Medulla oblongata (tissue), 1 donor: ENCODE results near the gene FARSB.

ENCODE experiments used
- DNase-seq: peaks from one replicate; pipeline ENCODE4 v3.0.0-alpha.2; 2015; ENCODE audit errors: extremely low spot score

FARSB gene

DNA sequence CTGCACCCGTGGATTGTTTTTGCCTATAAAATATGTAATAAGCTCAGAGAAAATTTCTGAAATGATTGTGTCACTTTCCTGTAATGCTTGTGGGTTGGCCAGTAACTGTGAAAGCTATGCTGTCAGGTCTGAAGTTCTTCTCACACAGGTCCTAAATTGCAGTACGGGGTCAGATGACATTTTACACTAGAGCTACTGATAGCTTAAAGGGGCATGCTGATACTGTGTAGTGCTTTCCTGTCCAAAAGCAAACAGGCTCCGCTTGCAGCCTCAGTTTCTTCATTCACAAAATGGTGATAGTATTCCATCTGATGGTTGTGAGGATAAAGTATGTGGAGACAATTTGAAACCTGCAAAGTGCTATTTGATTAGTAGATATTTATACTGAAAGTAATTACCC, 7.6 kb upstream of the FARSB start:
- no peak for DNase-seq

DNA sequence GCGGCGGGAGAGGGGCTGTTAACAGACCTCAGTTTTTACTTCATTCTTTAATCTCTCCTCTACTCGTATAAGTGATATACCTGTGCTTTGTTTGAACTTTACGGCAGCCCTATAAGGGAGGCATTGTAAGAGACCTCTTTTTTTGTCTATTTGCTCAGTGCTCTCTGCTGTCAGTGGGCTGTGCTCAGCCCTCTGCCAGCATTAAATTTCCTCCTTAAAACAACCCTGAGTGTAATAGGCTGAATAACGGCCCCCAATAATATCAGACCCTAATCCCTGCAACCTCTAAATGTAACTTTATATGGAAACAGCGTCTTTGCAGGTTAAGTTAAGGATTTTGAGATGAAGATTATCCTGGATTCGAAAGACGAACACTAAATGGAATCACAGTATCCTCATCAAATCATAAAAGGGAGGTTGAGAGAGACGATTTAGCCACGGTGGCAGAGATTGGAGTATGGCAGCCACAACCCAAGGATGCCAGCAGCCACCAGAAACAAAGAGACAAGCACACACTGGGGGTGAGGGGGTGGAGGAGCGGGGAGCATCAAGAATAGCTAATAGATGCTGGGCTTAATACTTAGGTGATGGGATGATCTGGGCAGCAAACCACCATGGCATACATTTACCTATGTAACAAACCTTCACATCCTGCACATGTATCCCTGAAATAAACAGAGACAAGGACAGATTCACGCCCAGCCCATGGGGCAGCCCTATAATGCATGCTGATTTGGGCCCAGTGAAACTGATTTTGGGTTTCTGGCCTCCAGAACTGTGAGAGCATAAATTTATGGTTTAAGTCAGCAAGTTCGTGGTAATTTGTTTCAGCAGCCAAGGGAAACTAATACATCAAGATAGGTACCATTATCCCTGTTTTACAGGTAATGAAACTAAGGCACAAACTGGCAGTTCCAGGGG, 894 bp upstream of the FARSB start:
- DNase-seq, result no peak

DNA sequence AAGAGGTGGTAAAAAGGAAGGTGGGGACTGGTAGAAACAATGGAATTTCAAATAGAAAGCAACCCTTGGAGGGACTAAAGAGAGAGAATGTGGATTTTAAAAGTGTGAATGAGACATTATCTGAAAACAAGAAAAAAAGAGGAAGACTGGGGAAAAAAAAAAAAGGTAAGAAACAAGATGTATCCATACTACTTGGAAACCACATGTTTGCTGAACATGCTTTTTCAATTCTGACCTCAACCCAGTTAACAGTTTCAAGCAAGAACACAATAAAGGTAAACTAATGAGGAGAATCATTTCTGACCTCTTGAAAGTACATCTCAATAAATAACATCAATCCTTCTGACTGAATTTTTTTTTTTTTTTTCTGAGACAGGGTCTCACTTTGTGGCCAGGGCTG, 2.6 kb downstream of the FARSB start:
- DNase-seq, result no peak

DNA sequence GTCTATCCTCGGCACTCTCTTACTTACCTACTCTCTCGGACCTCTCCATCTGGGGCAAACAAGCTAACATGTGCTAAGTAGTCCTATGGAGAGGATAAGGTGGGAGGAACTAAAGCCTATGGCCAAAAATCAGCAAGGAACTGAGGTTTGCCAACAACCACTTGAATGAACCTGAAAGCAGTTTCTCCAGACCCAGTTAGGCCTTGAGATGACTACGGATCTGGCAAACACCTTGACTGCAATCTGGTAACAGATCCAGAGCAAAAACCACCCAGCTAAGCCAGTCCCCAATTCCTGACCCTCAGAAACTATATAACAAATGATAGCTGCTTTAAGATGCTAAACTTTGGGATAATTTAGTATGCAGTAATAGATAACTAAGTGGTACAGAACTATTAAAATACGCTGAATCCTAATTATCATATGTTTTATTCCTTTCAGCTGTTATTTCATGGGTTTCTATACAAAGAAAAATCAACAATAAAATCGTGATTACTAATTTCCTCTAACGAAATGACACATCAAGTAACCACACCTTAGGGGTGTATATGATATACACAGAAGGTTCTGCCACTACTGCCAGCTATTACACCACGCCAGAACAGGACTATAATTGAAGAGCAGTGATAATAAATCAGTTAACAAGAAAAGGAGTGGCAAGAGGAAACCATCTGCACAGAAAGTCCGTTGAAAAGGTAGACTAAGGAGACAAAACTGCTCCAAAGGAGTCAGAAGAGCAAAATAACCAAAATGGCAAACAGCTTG, 3.2 kb downstream of the FARSB start:
- no peak for DNase-seq

DNA sequence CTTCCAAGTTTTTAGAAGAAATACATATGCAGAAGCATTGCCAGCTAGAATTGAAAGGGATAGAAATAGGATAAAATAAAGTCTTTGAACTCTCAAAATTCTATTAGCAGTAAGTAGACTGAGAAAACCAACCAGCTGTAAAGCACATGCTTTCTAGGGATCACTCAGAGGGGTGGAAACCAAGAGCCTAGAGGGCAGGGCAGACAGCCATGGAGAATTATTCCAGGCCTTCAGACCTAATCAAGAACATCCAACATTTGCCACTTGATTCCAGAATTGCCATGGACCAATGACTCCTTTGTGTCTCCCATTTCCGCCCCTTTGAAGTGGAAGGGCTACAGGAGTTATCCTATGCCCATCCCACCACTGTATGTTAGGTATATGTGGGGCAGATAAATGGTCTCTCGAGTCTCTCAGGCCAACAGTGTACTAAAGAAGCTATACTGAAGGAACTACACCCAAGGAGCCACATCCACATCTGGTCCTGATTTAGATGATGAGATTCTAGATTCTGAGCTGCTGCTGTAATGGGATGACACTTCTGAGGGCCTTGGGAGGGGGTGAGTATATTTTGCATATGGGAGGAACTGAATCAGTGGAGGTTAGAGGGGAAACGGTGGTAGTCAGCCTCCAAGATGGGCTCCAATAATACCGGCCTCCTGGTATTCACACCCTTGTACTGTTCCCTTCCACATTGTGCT, 4.0 kb downstream of the FARSB start:
- DNase-seq, result no peak

DNA sequence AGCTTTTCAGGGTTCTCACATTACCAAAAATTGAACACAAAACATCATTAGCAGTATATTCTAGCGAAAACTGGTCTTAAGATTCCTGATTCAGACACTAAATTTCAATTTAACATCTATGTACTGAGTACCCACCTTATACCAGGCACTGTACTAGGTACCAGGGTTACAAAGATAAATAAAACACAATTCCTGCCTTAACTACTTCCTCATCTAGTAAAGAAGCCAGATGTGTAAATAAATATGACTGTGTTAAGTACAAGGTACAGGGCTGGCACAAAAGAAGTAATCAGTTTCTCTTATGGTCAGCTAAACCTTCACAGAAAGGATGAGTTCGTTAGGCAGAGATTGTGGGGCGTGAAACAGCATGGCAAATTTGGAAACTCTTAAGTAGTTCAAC, 6.1 kb downstream of the FARSB start:
- DNase-seq, result no peak

DNA sequence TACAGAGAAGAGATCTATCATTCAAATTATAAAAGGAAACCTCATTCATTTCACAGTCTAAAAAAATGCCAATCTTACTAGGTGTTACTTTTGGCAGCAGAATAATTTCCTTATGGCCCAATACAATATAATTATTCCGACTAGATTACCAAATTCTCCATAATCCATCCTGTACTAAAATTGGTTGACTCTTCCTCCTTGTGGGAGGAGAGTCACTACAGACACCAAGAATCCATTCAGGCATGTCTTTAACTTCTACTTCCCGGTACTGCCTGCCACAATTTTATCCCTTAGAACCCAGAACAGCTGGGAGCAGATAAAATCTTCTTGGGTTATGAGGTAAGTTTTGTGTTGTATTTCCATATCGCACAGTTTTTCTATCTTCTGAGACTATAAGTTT, 9.9 kb downstream of the FARSB start:
- no peak for DNase-seq

DNA sequence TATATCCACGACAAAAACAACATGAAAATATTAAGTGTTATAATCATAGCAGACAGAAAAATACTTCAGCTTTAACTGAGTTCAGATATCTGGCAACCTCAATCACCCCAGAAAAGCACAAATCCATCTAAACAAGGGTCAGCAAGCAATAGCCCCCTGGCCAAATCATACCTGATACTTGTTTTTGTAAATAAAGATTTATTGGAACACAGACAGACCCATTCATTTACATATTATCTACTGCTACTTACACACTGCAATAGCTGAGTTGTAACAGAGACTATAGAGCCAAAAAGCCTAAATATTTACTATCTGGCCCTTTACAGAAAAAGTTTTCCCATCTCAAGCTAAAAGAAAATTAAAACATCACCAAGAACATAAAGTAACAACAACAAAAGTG, 12.8 kb downstream of the FARSB start:
- no peak for DNase-seq

DNA sequence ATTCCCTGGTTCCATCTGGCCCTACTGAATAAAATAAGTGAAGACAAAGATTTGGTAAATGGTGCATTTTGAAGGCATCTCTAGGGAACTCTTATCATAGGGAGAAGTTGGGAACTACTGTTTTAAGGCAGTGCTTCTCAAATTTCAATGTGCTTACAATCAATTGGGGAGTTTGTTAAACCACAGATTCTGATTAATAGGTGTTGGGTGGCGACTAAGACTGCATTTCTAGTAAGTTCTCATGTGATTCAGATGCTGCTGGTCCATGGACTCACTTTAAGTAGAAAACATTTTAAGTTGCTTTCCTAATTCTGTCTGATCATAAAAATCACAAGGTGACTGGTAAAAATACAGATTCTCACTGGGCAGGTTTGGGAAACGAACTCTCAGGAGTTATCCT, 14.6 kb downstream of the FARSB start:
- DNase-seq, result no peak

DNA sequence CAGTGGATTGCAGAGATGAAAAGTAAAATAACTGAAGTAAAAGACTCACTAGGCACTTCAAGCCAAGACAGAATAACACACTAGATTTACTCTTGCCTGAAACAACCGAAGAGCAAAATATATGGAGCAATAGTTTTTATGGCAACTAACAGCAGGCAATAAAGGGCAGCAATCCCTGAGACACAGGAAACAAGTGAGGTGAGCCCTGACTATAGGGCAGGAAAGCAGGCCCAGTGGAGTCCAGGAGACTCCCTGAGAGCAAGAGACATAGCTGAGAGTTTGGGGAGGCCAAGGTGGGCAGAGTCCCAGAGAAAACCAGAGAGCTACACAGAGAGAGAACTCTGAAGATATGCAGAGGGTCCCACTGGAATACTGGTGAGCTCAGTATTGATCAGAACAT, 18.8 kb downstream of the FARSB start:
- DNase-seq, result no peak

DNA sequence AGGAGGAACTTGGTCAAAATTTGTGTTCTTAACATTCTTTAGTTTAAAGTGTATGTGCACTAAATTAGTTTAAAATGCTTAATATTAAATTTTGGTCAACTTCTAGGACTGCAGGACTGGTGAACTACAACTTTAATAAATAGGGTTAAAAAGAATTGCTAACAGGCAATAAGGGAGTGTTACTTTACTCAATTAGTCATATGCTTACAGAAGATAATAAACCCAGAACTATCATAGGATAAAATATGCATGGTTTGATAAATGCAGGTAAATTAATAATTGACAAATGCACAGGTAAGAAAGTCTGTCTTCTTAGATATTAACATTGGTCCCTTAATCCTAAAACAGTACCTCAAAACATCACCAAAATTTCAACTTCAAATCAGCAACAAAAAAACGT, 20.6 kb downstream of the FARSB start:
- DNase-seq, result no peak

DNA sequence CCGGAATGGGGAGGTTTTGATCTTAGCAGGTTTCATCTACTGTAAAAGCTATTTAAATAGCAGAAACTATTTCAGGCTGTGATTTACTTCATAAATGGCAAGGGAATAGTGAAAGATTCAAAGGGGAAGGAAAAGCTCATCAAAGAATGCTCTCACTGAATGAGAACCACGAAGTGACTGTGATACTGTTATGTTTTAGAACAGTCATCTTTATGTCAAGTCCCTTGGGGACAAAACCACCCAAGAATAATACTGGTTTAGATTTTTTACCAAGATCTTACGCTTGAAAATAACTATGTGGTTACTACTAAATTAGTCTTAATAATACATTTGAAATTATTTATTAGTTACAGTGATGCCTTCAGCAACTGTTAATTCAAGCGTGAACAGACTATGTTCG, 28.1 kb downstream of the FARSB start:
- DNase-seq, result no peak

DNA sequence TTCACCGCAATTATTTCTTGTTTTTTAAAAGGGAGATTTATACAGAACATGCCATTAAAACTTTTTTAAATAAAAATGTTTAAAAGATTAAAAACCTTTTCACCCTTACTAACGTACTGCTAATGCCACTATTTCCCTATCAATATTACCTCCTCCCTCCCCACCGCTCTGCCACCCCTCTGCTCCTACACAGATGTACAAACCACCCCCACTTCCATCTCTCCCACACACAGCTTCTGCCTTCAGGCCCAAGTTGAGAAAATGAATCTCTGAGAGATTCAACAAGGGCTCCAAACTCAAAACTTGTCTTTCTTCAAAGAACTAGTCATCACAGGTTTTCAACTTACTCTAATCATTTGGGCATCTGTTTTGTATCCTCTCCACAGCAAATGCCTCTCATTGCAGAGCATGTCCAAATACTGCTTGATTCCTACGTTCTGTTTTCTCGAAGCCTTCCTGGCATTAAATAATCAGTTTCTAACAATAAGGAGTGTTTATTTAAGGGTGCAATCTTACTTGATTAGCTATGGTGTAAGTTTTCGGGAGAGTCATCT, 32.1 kb downstream of the FARSB start:
- no peak for DNase-seq

DNA sequence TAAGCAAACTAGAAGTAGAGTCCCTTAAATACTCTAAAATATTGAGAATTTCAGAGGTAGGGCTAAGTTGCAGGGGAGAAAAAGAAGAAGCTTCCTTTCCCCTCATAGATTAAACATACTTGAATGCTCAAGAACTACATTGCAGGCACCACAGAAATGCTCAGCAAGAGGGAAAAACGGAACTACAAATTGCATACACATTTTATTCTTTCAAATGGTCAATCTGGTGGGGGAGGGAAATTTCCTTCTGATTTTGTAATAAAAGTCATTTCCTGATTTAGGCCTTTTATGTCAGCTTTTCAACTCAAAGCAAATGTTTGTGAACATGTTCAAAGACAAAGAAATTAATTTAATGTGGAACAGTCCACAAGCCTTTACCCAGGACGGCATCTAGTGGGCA, 33.0 kb downstream of the FARSB start:
- no peak for DNase-seq

DNA sequence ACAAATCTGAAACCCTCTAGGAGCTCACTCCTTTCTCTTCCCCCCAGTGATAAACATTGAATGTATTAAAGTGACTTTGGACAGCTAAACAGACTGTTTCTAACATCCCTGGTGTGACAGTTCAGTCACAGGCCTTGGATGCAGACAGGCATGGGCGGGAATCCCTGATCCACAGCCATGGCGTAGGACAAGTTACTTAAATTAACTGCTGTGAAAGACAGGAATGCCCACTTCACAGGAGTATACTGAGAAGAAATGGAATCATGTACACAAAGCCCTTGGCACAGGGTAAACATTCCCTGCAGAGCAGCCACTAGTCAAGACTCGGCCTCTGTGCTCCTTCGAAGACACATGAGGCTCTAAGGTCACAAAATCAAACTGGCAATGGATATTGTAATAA, 34.0 kb downstream of the FARSB start:
- no peak for DNase-seq

DNA sequence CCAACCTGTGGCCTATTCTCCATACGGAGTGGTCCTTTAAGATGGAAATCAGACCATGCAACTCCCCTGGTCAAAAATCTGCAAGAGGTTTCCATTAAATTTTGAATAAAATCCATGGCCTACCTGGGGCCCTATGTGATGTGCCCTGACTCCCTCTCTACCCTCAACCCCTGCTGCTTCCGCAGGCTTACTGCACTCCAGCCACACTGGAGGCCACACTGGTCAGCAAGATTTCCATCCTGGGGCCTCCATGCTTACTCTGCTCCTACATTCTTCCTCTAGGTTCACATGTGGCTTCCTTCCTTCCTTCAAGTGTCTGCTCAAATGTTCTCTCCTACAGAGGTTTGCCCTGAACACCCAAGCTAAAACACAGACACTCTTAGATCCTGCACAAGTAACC, 40.6 kb downstream of the FARSB start:
- no peak for DNase-seq

DNA sequence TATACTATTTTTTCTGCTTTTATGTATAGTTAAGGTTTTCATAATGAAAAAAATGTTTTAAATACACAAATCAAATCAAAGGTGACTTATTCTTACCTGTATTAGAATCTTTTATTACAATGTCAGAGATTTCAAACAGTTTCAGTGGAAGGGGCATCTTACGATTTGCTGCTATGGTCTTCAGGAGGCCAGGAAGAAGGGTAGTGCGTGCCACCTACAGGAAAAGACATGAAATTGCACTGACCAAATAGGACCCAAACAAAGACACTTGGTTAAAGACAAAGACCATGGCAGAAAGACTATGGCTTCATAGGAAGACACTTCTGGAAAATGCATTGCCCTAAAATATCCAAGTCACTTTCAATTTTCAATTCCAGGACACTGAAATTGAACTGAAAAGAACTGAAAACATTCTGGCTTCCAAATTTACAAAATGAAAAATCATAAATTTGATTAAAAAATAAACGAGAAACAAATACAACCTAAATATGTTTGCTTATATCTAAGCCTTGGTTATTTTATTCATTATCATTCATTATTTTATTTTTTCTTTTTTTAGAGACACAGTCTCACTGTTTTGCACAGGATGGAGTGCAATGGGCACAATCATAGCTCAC, 42.1 kb downstream of the FARSB start:
- peak; percentile 72 for DNase-seq

DNA sequence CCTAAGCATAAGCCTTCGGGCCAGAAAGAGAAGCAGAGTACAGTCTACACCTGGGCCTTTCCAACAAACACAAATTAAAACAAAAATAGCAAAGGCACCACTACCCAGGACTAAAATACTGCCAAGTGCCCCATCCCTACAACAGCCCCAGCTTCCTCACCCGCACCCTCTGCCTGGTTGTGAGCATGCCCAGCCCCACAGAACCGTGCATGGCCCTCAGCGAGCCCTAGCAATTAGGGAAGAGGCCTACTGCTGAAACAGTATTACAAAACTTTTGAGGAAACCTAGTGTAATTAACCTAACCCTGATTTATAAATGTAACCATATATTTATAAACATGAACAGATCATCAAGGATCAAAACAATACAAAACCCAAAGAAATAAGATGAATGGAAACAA, 44.2 kb downstream of the FARSB start:
- DNase-seq, result no peak

DNA sequence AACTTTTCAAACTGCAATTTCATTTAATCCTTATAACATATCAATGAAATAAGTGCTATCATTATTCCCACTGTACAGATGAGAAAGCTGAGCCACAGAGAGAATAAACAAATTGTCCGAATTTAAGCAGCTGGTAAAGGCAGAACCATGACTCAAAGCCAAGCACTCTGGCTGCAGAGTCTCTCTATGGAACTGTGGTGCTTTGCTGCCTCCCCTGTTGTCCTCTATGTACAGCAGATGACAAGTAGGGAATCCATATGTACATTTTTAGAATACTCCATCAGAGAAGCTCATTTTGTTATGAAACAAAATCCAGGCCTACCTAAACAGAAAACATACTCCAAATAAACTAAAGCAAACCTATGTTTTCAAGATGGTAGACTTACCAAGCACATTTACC, 45.1 kb downstream of the FARSB start:
- no peak for DNase-seq

DNA sequence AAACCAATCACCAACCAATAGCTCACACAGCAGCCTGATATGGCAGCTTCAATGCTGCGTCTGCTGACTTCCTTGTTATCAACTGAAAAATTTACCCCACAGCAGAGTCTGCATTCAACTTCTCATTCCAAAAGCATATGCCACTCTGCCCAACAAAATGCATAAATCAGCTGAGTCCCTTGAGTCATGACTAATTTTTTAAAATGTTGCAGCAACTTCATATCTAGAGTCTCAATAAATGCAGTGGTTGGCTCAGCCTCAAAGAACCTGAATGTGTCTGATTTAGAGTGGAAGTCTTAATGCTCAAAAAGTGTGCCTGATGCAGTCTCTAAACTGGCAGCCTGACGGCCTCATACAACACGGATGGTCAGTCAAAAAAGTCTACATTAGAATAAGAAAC, 46.5 kb downstream of the FARSB start:
- DNase-seq, result no peak

DNA sequence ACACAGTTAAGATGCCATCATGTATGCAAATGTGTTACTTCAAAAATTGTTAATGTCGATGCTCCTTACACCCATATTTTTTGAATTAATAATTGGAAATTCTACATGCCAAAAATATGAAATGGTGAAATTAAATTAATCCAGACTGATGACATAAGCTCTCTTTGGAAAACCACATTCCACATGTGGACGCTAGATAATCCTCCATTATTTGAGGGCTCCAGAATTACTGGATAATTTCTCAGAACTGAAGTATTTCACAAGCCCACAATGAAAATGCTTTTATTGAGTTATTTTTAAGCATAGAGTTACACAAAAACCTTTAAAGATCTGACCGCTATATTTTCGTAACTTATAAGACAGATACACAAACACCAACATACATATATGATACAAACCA, 47.8 kb downstream of the FARSB start:
- DNase-seq, result no peak

DNA sequence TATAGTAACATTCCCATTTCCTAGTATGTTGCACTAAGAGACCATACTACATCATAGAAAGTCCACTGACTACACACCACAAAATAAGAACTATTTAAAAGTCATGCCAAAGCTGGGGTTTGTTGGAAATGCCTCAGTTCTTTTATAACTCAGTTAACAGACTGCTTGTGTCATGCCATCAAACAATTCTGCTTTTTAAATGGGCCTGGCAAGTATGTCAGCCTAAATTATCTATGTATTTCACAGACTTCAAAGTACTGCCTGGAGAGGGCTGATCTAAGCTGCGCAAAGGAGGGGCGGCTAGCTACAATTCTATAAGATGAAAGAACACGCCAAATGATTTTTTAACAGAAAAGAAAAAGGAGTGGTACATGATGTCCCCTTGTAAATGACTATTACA, 49.6 kb downstream of the FARSB start:
- no peak for DNase-seq
